Panc1 (cell line): ENCODE data around the gene ITGA2B.

ENCODE experiments used
- CTCF ChIP-seq: fragments of 450-650 bp; IDR thresholded peaks from 2 replicates; pipeline ENCODE4 v1.5.1; 2017; ENCODE audit warnings: mild to moderate bottlenecking
- POLR2AphosphoS5 ChIP-seq: IDR thresholded peaks from 2 replicates; pipeline ENCODE4 v1.6.1; 2012; ENCODE audit warnings: mild to moderate bottlenecking, low read depth, low read length, moderate library complexity
- REST ChIP-seq, 2 experiments: IDR thresholded peaks; 2 replicates each; pipeline ENCODE4 v1.6.1; 2011 to 2012; ENCODE audit warnings: low read depth in 2 of 2, control low read depth in 1 of 2, low read length in 1 of 2, mild to moderate bottlenecking in 1 of 2, moderate library complexity in 1 of 2; ENCODE audit not compliant: insufficient read depth in 1 of 2

GRCh38 chr17:44384281-44384822 is 5.1 kb downstream of the ITGA2B start:
- TF ChIP-seq CTCF (no peak), POLR2AphosphoS5 (no peak), REST (IDR thresholded peaks at IDR 0.05; ENCODE audit: insufficient read depth in 1 of 2, low read depth in 2 of 2, low read length in 1 of 2) (no peak)
